Transverse colon (tissue), 4 donors: Measurements from ENCODE around the gene LEMD1. TPM values are rescaled to one million over a fixed set of nuclear protein-coding genes. Genes with fewer than 3 reads are reported as not detected.

Experiments
- DNase-seq: peaks from one replicate; pipeline ENCODE4 v3.0.0-alpha.2; 2019
- H3K27ac ChIP-seq, 4 donors: fragments of 200-600 bp; sonication (generic); 2 replicates each; pipeline ENCODE4 v1.5.1; 2016 to 2018; ENCODE audit warnings: inconsistent platforms in 4 of 4
- H3K27me3 ChIP-seq: fragments of 200-600 bp; sonication (generic); 2 replicates; pipeline ENCODE4 v1.5.1; 2017; ENCODE audit warnings: inconsistent platforms
- H3K36me3 ChIP-seq, 4 donors: fragments of 200-600 bp; sonication (generic); 2 replicates each; pipeline ENCODE4 v1.5.1; 2017 to 2019; ENCODE audit warnings: inconsistent platforms in 4 of 4
- H3K4me1 ChIP-seq, 4 donors: fragments of 200-600 bp; sonication (generic); 2 replicates each; pipeline ENCODE4 v1.5.1; 2017 to 2020; ENCODE audit warnings: inconsistent platforms in 4 of 4
- H3K4me3 ChIP-seq, 4 donors: fragments of 200-600 bp; sonication (generic); 1 replicate in 1 of 4; 2 replicates in 3 of 4; pipeline versions ENCODE4 v1.5.1 to v1.6.1; 2017 to 2019; ENCODE audit warnings: inconsistent platforms in 4 of 4
- H3K9me3 ChIP-seq, 2 donors: fragments of 200-600 bp; sonication (generic); 2 replicates each; pipeline ENCODE4 v1.5.1; 2017 to 2019; ENCODE audit warnings: inconsistent platforms in 2 of 2
- CTCF ChIP-seq, 5 experiments: fragments of 200-600 bp in 3 of 5; fragments of 450-650 bp in 2 of 5; sonication (generic) in 3 of 5; IDR thresholded peaks; 1 replicate in 2 of 5; 2 replicates in 3 of 5; pipeline ENCODE4 v1.5.1; 2016 to 2017; ENCODE audit warnings: antibody characterized with exemption in 5 of 5, inconsistent platforms in 3 of 5, mild to moderate bottlenecking in 2 of 5, moderate library complexity in 1 of 5
- EP300 ChIP-seq: sonication (generic); formaldehyde crosslinking; IDR thresholded peaks from one replicate; pipeline ENCODE4 v1.6.1; 2017; ENCODE audit warnings: antibody characterized with exemption, low read depth
- POLR2A ChIP-seq: fragments of 450-650 bp; IDR thresholded peaks from one replicate; pipeline ENCODE4 v1.6.1; 2016; ENCODE audit warnings: antibody characterized with exemption, mild to moderate bottlenecking, moderate library complexity
- POLR2AphosphoS5 ChIP-seq, 3 donors: sonication (generic); formaldehyde crosslinking; IDR thresholded peaks; one replicate each; pipeline ENCODE4 v1.6.1; 2016; ENCODE audit warnings: antibody characterized with exemption in 3 of 3
- WGBS, 2 donors: methylation state at CpG; one replicate each; pipeline ENCODE4 v1.1.5; 2018; ENCODE audit warnings: low coverage in 1 of 2; 5-methylcytosine and 5-hydroxymethylcytosine counted together
- in situ Hi-C, 4 donors: fragments of 200-750 bp; cut with MboI; loops; one replicate each; pipeline versions ENCODE4 v1.15.0 to v1.15.1; 2017; ENCODE audit warnings: low sequenced_read_pairs in 3 of 4, low pct_ligation_motif_present in 1 of 4, low pct_unique_long_range_greater_than_20kb in 1 of 4
- intact Hi-C: fragments of 100-400 bp; cut with DNase I; formaldehyde crosslinking; loops from one replicate; pipeline ENCODE4 v1.15.1; 2023; ENCODE audit warnings: low total_unique reads
- total RNA-seq, 4 donors: library from RNA; depleted of rRNA; stranded (reverse); fragments of >200 nt; gene quantifications; one replicate each; pipeline ENCODE4 v1.1.0, GENCODE V29; 2016

Gene LEMD1
- total RNA-seq, 4 donors from 2014 or later, result not detected

- intact Hi-C loops (loop anchor here (10.0 kb wide), 1 partner anchor 82 kb away; no protein-coding TSS in a partner anchor), in situ Hi-C loops (no loop called here)
- H3K36me3 ChIP-seq, result no peaks in the 10 kb centered on the region
- H3K9me3 ChIP-seq, result no peaks in the 10 kb centered on the region
- TF ChIP-seq CTCF (IDR thresholded peaks at IDR 0.05) (no peak), EP300 (no peak), POLR2AphosphoS5 (IDR thresholded peaks at IDR 0.05) (no peak), POLR2A (no peak)
- DNase-seq, result no peak
- 89 to 90% methylated on average over 4 of the region's 4 CpGs for WGBS, 2 donors
- H3K27ac ChIP-seq, result no peak overlapping the region
- peaks cover 4 to 31% (median 12%) of the 10 kb centered on the region in 4 donors for H3K4me1 ChIP-seq
- no peaks in the 10 kb centered on the region for H3K27me3 ChIP-seq
- H3K4me3 ChIP-seq, result no peak overlapping the region
These were observed 68.7 kb downstream of the LEMD1 start for GRCh38 chr1:205353191-205353590.

- Histone ChIP-seq H3K36me3 (no peaks in the 10 kb centered on the region), H3K27me3 (peaks cover 6% of the 10 kb centered on the region), H3K27ac (peak overlapping the region in 3 of 4 donors; percentile 19 to 51 (median 22)), H3K4me3 (no peak overlapping the region), H3K4me1 (peaks cover 4 to 31% (median 12%) of the 10 kb centered on the region in 4 donors), H3K9me3 (no peaks in the 10 kb centered on the region)
- peak in 1 of 3 donors; percentile 24 for TF ChIP-seq POLR2AphosphoS5 (IDR thresholded peaks at IDR 0.05)
- TF ChIP-seq CTCF (IDR thresholded peaks at IDR 0.05), result no peak
- intact Hi-C loops, result loop anchor here (10.0 kb wide), 1 partner anchor 83 kb away; no protein-coding TSS in a partner anchor
- peak; percentile 66 for DNase-seq
- in situ Hi-C loops, result no loop called here
- 56 to 80% methylated on average over 2 to 11 of the region's 11 CpGs for WGBS, 2 donors
These were observed 69.7 kb downstream of the LEMD1 start for GRCh38 chr1:205351984-205352713.

- no peaks in the 10 kb centered on the region for H3K9me3 ChIP-seq
- no peak overlapping the region for H3K4me3 ChIP-seq
- H3K27me3 ChIP-seq, result peaks cover 20% of the 10 kb centered on the region
- intact Hi-C loops, result loop anchor here (10.0 kb wide), 1 partner anchor 84 kb away; no protein-coding TSS in a partner anchor
- no peaks in the 10 kb centered on the region for H3K36me3 ChIP-seq
- in situ Hi-C loops, result no loop called here
- H3K4me1 ChIP-seq, result peaks cover 3 to 22% (median 7%) of the 10 kb centered on the region in 4 donors
- no peak overlapping the region for H3K27ac ChIP-seq
- 67% methylated on average over 8 of the region's 8 CpGs; no CpG with 5 or more reads in 1 of the 2 donors for WGBS, 2 donors
- TF ChIP-seq CTCF (IDR thresholded peaks at IDR 0.05) (no peak), POLR2AphosphoS5 (IDR thresholded peaks at IDR 0.05) (no peak), POLR2A (no peak), EP300 (no peak)
- DNase-seq, result no peak
These were observed 71.1 kb downstream of the LEMD1 start for GRCh38 chr1:205350691-205351141.

- intact Hi-C loops, result loop anchor here (10.0 kb wide), 1 partner anchor 85 kb away; no protein-coding TSS in a partner anchor
- H3K4me3 ChIP-seq, result no peak overlapping the region
- H3K27me3 ChIP-seq, result peaks cover 25% of the 10 kb centered on the region
- no peaks in the 10 kb centered on the region for H3K9me3 ChIP-seq
- no peaks in the 10 kb centered on the region for H3K36me3 ChIP-seq
- TF ChIP-seq POLR2A (no peak), CTCF (IDR thresholded peaks at IDR 0.05) (no peak), EP300 (no peak), POLR2AphosphoS5 (IDR thresholded peaks at IDR 0.05) (no peak)
- no peak overlapping the region for H3K27ac ChIP-seq
- in situ Hi-C loops, result no loop called here
- H3K4me1 ChIP-seq, result peaks cover 3 to 16% (median 7%) of the 10 kb centered on the region in 4 donors
- no peak for DNase-seq
- 69% methylated on average over 4 of the region's 4 CpGs; no CpG with 5 or more reads in 1 of the 2 donors for WGBS, 2 donors
These were observed 71.7 kb downstream of the LEMD1 start for GRCh38 chr1:205350124-205350523.
